Muscle layer of duodenum (tissue), 2 donors: ENCODE results near the gene TMEM138.
"Not testable (repeated sequence)": the region's sequence is repeated elsewhere in the genome, so short reads cannot be mapped to it uniquely, and the experiment has no call there.

ENCODE experiments used
- H3K27ac ChIP-seq: one replicate; pipeline ENCODE4 v1.7.0; 2013; ENCODE audit warnings: mild to moderate bottlenecking, low read length
- H3K27me3 ChIP-seq: one replicate; pipeline ENCODE4 v1.7.0; 2013; ENCODE audit warnings: low read depth, mild to moderate bottlenecking, control low read depth, low read length
- H3K36me3 ChIP-seq, 2 donors: one replicate each; pipeline ENCODE4 v1.7.0; 2013; ENCODE audit warnings: low read length in 2 of 2, control low read depth in 1 of 2, mild to moderate bottlenecking in 1 of 2; ENCODE audit not compliant: insufficient read depth in 2 of 2, control insufficient read depth in 1 of 2
- H3K4me1 ChIP-seq, 2 donors: one replicate each; pipeline ENCODE4 v1.7.0; 2013; ENCODE audit warnings: low read length in 2 of 2, mild to moderate bottlenecking in 2 of 2, control low read depth in 1 of 2, moderate library complexity in 1 of 2; ENCODE audit not compliant: insufficient read depth in 2 of 2, control insufficient read depth in 1 of 2
- H3K4me3 ChIP-seq, 2 donors: one replicate each; pipeline ENCODE4 v1.7.0; 2013; ENCODE audit warnings: low read length in 2 of 2, low read depth in 1 of 2, mild to moderate bottlenecking in 1 of 2
- H3K9me3 ChIP-seq, 2 donors: one replicate each; pipeline ENCODE4 v1.7.0; 2013; ENCODE audit warnings: low read length in 2 of 2, control low read depth in 1 of 2, mild to moderate bottlenecking in 1 of 2; ENCODE audit not compliant: control insufficient read depth in 1 of 2
- donor health status: healthy.

The TMEM138 gene

GRCh38 chr11:61369372-61370348 lies 7.5 kb downstream of the TMEM138 start:
- peaks cover 37 to 56% of the 10 kb centered on the region in 2 donors for H3K36me3 ChIP-seq
- no peaks in the 10 kb centered on the region for H3K9me3 ChIP-seq
- H3K4me1 ChIP-seq = peaks cover 0 to 3% of the 10 kb centered on the region in 2 donors
- no peak overlapping the region for H3K4me3 ChIP-seq
- H3K27ac ChIP-seq = no peak overlapping the region
- H3K27me3 ChIP-seq = no peaks in the 10 kb centered on the region

- Histone ChIP-seq H3K36me3 (peaks cover 36 to 52% of the 10 kb centered on the region in 2 donors), H3K9me3 (no peaks in the 10 kb centered on the region), H3K4me3 (no peak overlapping the region), H3K27ac (no peak overlapping the region), H3K27me3 (no peaks in the 10 kb centered on the region), H3K4me1 (peaks cover 0 to 3% of the 10 kb centered on the region in 2 donors)
These were observed 8.3 kb downstream of the TMEM138 start for GRCh38 chr11:61370349-61371005.

DNA sequence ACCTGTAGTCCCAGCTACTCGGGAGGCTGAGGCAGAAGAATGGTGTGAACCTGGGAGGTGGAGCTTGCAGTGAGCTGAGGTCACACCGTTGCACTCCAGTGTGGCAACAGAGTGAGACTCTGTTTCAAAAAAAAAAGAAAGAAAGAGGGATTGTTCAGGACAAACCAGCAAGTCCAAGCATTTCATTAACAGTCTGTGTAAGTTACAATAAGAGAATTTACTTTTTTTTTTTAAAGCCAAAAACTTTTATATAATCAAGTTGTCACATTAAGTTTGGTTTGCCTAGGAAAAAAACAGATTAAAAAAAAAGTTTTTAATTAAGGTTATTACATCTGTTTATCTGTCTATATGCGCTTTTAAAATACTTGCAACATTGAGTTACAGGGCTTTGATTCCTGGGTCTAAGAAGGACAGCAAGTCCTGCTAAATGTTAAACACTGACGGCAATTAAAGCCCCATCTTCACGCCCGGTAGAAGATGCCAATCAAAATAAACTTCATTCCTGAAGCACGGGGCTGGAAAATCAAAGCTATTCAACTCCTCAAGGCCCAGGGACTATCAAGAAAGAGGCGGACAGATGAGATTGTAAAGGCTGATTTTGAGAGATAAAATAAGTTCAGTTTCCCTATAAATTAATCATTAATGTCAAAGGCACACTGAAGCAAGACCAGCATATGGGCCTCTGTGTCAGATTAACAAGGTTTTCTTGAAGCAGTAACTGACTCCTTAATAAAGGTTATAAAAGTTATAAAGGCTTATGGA lies 10.7 kb downstream of the TMEM138 start:
- Histone ChIP-seq H3K4me1 (peaks cover 0 to 3% of the 10 kb centered on the region in 2 donors), H3K27me3 (no peaks in the 10 kb centered on the region), H3K9me3 (no peaks in the 10 kb centered on the region), H3K4me3 (no peak overlapping the region), H3K36me3 (peaks cover 18 to 33% of the 10 kb centered on the region in 2 donors), H3K27ac (no peak overlapping the region)

DNA sequence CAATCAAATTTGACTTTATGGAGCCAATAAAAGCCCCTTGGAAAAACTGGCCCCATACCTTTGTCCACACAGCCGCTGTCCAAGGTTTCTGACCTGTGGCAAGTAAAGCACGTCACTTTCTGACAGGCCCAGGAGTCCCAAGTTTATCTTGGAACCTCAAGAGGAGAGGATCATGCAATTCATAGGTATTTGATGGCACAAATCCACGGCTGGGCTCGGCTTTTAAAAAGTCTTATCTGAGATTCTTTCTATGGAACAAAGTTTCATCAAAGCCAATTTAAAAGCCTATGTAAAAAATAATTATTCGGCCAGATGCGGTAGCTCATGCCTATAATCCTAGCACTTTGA lies 13.6 kb downstream of the TMEM138 start:
- Histone ChIP-seq H3K27me3 (no peaks in the 10 kb centered on the region), H3K36me3 (peaks cover 0 to 5% of the 10 kb centered on the region in 2 donors), H3K4me3 (no peak overlapping the region), H3K4me1 (no peaks in the 10 kb centered on the region), H3K27ac (no peak overlapping the region), H3K9me3 (no peaks in the 10 kb centered on the region)

DNA sequence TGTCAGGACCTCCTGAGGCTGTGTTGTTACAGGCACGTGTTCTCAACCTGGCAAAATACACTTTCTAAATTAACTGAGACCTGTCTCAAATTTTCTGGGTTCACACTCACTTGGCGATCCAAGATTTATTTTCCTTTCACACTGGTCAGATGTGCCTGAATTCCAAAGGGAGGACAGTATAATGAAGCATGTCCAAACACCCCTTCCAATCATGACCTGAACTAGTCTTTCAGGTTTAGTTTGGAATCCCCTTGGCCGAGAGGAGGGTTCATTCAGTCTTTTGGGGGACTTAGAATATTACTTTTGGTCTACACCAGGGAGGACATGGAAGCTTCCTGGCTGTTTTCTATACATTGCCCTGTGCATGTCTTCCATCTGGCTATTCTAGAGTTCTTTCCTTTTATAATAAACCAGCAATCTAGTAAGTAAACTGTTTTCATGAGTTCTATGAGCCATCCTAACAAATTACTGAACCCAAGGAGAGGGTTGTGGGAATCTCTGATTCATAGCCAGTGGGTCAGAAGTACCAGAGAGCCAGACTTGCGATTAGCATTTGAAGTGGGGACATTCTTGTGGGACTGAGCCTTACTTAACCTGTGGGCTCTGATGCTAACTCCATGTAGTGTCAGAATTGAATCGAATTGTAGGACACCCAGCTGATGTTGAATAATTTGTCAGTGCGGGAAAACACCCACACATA lies 15.4 kb downstream of the TMEM138 start:
- H3K9me3 ChIP-seq = no peaks in the 10 kb centered on the region
- H3K4me3 ChIP-seq = no peak overlapping the region
- H3K36me3 ChIP-seq = peaks cover 0 to 5% of the 10 kb centered on the region in 2 donors
- no peak overlapping the region for H3K27ac ChIP-seq
- no peaks in the 10 kb centered on the region for H3K27me3 ChIP-seq
- H3K4me1 ChIP-seq = no peaks in the 10 kb centered on the region

GRCh38 chr11:61378713-61379313 lies 16.6 kb downstream of the TMEM138 start:
- peaks cover 0 to 5% of the 10 kb centered on the region in 2 donors for H3K36me3 ChIP-seq
- no peaks in the 10 kb centered on the region for H3K4me1 ChIP-seq
- no peaks in the 10 kb centered on the region for H3K27me3 ChIP-seq
- H3K9me3 ChIP-seq = no peaks in the 10 kb centered on the region
- H3K27ac ChIP-seq = no peak overlapping the region
- H3K4me3 ChIP-seq = no peak overlapping the region

- Histone ChIP-seq H3K36me3 (peaks cover 0 to under 1% of the 10 kb centered on the region in 2 donors), H3K9me3 (no peaks in the 10 kb centered on the region), H3K4me3 (no peak overlapping the region), H3K27me3 (no peaks in the 10 kb centered on the region), H3K27ac (no peak overlapping the region), H3K4me1 (peaks cover 0 to 4% of the 10 kb centered on the region in 2 donors)
These were observed 18.7 kb downstream of the TMEM138 start for GRCh38 chr11:61380884-61381283.

DNA sequence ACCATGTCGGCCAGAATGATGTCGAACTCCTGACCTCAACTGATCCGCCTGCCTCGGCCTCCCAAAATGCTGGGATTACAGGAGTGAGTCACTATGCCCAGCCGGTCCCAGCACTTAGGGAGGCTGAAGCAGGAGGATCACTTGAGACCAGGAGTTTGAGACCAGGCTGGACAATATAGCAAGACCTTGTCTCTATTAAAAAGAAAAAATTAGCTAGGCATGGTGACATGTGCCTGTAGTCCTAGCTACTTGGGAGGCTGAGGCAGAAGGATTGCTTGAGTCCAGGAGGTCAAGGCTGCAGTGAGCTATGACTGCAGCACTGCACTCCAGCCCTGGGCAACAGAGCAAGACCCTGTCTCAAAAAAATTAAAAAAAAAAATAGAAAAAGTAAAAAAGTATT lies 21.7 kb downstream of the TMEM138 start:
- H3K4me3 ChIP-seq, H3K27me3 ChIP-seq, H3K27ac ChIP-seq, H3K9me3 ChIP-seq, H3K36me3 ChIP-seq, H3K4me1 ChIP-seq: not testable (repeated sequence)

DNA sequence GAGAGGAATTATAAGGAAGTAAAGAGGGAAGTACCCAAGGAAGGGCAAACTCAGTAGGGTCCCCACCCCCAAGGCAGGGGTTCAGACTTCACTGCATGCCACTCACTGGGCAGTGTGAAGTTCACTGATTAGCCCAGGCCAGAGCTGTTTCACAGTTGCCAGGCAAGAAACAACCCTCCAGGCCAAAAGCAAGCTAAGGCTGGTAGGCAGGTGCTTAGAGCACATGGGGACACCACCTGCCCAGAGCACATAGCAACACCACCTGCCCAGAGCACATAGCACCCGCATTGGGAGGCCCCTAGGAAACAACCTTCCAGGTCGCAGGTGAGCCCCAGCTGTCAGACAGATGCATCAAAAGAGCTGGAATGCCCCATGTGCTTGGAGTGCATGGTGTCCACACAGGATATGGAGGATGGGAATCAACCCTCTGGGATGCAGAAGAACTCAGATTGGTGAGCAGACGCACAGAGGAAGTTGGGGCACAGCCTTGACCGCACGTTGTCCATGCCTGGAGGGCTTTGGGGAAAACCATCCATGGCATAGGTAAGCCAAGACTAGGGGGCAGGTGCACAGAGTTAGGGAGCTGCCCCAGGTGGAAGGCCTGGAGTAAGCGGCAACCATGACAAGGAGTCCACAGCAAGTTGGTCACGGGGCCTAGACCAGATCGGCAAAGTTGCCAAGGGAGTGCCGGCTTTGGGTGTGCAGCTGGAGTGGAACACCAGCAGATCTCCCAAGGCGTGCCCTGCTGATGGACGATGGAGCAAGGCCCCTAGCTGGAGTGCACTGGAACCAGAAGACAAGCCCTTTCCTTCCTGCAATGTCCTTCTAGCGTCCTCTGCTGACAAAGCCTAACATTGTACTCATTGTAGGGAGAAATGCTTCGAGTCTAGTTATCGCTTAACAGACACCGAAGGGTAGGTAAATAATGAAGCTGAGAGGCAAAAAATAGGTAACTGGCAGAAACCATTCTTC lies 22.4 kb downstream of the TMEM138 start:
- Histone ChIP-seq H3K4me3 (no peak overlapping the region), H3K9me3 (no peaks in the 10 kb centered on the region), H3K27ac (no peak overlapping the region), H3K36me3 (no peaks in the 10 kb centered on the region), H3K27me3 (no peaks in the 10 kb centered on the region), H3K4me1 (peaks cover 0 to 4% of the 10 kb centered on the region in 2 donors)

DNA sequence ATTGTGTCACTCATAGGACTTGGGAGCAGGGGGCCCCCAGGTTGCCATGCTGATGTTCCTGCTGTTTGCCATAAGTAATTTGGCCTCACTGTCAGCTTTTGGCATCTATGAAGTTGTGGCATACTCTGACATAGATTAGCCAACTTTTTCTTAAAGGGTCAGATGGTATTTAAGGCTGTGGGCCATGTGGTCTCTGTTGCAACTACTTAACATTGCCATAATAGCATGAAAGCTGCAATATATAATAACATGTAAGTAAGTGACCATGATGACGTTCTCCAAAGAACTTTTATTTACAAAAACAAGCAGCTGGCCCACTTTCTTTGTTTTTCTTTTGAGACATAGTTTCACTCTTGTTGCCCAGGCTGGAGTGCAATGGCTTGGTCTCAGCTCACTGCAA lies 28.0 kb downstream of the TMEM138 start:
- H3K27ac ChIP-seq = no peak overlapping the region
- no peaks in the 10 kb centered on the region for H3K27me3 ChIP-seq
- H3K4me3 ChIP-seq = no peak overlapping the region
- no peaks in the 10 kb centered on the region for H3K9me3 ChIP-seq
- peaks cover 0 to 6% of the 10 kb centered on the region in 2 donors for H3K36me3 ChIP-seq
- H3K4me1 ChIP-seq = peaks cover 5 to 22% of the 10 kb centered on the region in 2 donors
